Caco-2 (cell line): ENCODE measurements around the gene FGD5. TPM values are rescaled to one million over a fixed set of nuclear protein-coding genes. Genes with fewer than 3 reads are reported as not detected.

Source experiments
- BruUV-seq: library from RNA; stranded (reverse); fragments of 400-500 nt; replicated peaks from 2 replicates; lab custom pipeline; 2021; lab: Mats Ljungman, UMichigan
- CTCF ChIA-PET: fragments of 300-600 bp; sonication (Branson Sonifier 250); formaldehyde crosslinking; loops from one replicate; lab custom pipeline; 2022; ENCODE audit warnings: antibody characterized with exemption; lab: Charles Lee
- POLR2A ChIA-PET: fragments of 300-600 bp; sonication (Branson Sonifier 250); formaldehyde crosslinking; loops from one replicate; lab custom pipeline; 2022; ENCODE audit warnings: antibody characterized with exemption; lab: Charles Lee
- DNase-seq, 2 experiments: peaks; one replicate each; pipeline versions ENCODE4 v3.0.0 to v3.0.0-alpha.2; 2020 to 2022
- H3K27me3 ChIP-seq: replicated peaks from 2 replicates; pipeline ENCODE4 v1.6.0; 2011; ENCODE audit warnings: low read length; ENCODE audit not compliant: control insufficient read depth, insufficient read depth
- H3K36me3 ChIP-seq: 2 replicates; pipeline ENCODE4 v1.5.1; 2011; ENCODE audit warnings: low read length; ENCODE audit not compliant: control insufficient read depth, insufficient read depth
- H3K4me1 ChIP-seq: fragments of 250-450 bp; sonication (Bioruptor Pico); 2 replicates; pipeline ENCODE4 v1.5.1; 2020; ENCODE audit warnings: mild to moderate bottlenecking
- H3K4me3 ChIP-seq: 2 replicates; pipeline ENCODE4 v1.5.1; 2011; ENCODE audit warnings: low read depth, mild to moderate bottlenecking, control low read depth, low read length
- H3K9me3 ChIP-seq: fragments of 250-450 bp; sonication (Bioruptor Pico); 2 replicates; pipeline ENCODE4 v1.5.1; 2020; ENCODE audit warnings: mild to moderate bottlenecking, moderate library complexity
- H3K27ac Mint-ChIP-seq: one replicate; pipeline ENCODE4 v1.8.0; 2022; ENCODE audit warnings: mixed read lengths; ENCODE audit not compliant: unreplicated experiment
- H3K27me3 Mint-ChIP-seq: one replicate; pipeline ENCODE4 v1.8.0; 2022; ENCODE audit warnings: mixed read lengths; ENCODE audit not compliant: insufficient read depth, unreplicated experiment
- H3K36me3 Mint-ChIP-seq: one replicate; pipeline ENCODE4 v1.8.0; 2022; ENCODE audit warnings: mild to moderate bottlenecking, mixed read lengths; ENCODE audit not compliant: insufficient read depth, unreplicated experiment
- H3K4me1 Mint-ChIP-seq: one replicate; pipeline ENCODE4 v1.8.0; 2022; ENCODE audit warnings: low read depth, mixed read lengths; ENCODE audit not compliant: unreplicated experiment
- H3K4me3 Mint-ChIP-seq: one replicate; pipeline ENCODE4 v1.8.0; 2022; ENCODE audit warnings: mild to moderate bottlenecking, moderate library complexity, mixed read lengths; ENCODE audit not compliant: unreplicated experiment
- H3K9me3 Mint-ChIP-seq: one replicate; pipeline ENCODE4 v1.8.0; 2022; ENCODE audit warnings: mixed read lengths; ENCODE audit not compliant: unreplicated experiment
- intact Hi-C: fragments of 100-400 bp; cut with micrococcal nuclease; formaldehyde crosslinking; loops from one replicate; pipeline ENCODE4 v1.10.0; 2022; ENCODE audit not compliant: unreplicated experiment
- total RNA-seq: library from RNA; stranded (reverse); gene quantifications from 2 replicates; pipeline ENCODE4 v1.2.3, GENCODE V29; 2022
- TF ChIP-seq, protein P1 (sequence below), 2 experiments: fragments of 200-600 bp in 1 of 2; IDR thresholded peaks; 1 replicate in 1 of 2; 2 replicates in 1 of 2; pipeline versions ENCODE4 v1.5.1 to v1.8.0; 2011 to 2022; ENCODE audit warnings: antibody characterized with exemption in 1 of 2, control low read depth in 1 of 2, inconsistent platforms in 1 of 2, low read depth in 1 of 2, low read length in 1 of 2, mild to moderate bottlenecking in 1 of 2, moderate library complexity in 1 of 2; ENCODE audit not compliant: insufficient read depth in 1 of 2, severe bottlenecking in 1 of 2, unreplicated experiment in 1 of 2

Gene FGD5
- total RNA-seq, 1 experiment from 2014 or later = 0.25 TPM

DNA sequence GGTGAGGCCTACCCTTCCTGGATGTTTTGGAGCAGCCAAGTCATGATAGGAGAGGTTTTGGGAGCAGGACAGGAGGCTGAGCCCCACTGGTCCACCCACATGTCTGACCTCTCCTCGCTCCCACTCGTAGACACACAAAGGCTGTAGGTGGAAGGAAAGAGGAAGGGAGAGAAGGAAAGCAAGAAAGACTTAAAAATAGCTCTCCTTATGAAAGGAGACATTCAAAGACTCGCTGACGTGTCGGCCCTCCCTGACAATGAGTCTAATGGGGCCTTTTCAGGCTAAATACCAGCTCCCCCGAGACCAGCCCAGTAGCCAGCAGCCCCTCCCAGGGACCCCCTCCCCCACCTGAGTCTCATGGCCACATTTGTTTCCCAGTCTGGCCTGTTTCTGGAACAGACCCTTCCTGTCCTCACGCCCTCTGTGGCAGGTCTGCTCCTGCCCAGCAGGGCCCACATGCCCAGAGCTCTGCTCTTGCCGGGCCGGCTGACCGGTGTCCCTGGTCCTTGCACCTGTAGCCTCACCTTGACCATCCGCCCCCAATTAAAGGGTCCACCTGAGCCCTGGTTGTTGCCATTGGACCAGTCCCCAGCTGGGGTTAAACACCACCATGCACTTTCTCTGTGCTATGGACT, 49.3 kb downstream of the FGD5 start:
- Histone ChIP-seq H3K4me1 (no peaks in the 10 kb centered on the region), H3K27me3 (no peaks in the 10 kb centered on the region; the same call in 1 of the 2 replicates), H3K4me3 (no peak overlapping the region), H3K36me3 (no peaks in the 10 kb centered on the region), H3K9me3 (no peaks in the 10 kb centered on the region)
- Mint-ChIP-seq H3K4me1 (no peaks in the 10 kb centered on the region), H3K27me3 (peaks cover 11% of the 10 kb centered on the region), H3K36me3 (no peaks in the 10 kb centered on the region), H3K9me3 (no peaks in the 10 kb centered on the region), H3K4me3 (no peak overlapping the region), H3K27ac (no peak overlapping the region)
- DNase-seq = no peak
- intact Hi-C loops = no loop called here
- POLR2A ChIA-PET = interaction anchor here (0.6 kb wide), 1 partner anchor 45 kb away, joined by 5 read pairs; no protein-coding TSS in a partner anchor
- TF ChIP-seq, protein P1, sequence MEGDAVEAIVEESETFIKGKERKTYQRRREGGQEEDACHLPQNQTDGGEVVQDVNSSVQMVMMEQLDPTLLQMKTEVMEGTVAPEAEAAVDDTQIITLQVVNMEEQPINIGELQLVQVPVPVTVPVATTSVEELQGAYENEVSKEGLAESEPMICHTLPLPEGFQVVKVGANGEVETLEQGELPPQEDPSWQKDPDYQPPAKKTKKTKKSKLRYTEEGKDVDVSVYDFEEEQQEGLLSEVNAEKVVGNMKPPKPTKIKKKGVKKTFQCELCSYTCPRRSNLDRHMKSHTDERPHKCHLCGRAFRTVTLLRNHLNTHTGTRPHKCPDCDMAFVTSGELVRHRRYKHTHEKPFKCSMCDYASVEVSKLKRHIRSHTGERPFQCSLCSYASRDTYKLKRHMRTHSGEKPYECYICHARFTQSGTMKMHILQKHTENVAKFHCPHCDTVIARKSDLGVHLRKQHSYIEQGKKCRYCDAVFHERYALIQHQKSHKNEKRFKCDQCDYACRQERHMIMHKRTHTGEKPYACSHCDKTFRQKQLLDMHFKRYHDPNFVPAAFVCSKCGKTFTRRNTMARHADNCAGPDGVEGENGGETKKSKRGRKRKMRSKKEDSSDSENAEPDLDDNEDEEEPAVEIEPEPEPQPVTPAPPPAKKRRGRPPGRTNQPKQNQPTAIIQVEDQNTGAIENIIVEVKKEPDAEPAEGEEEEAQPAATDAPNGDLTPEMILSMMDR (IDR thresholded peaks at IDR 0.05; ENCODE audit: insufficient read depth in 1 of 2, low read depth in 1 of 2, low read length in 1 of 2, severe bottlenecking in 1 of 2, unreplicated experiment in 1 of 2) = no peak
- CTCF ChIA-PET = no interaction called here
- no TSS peak for BruUV-seq

DNA sequence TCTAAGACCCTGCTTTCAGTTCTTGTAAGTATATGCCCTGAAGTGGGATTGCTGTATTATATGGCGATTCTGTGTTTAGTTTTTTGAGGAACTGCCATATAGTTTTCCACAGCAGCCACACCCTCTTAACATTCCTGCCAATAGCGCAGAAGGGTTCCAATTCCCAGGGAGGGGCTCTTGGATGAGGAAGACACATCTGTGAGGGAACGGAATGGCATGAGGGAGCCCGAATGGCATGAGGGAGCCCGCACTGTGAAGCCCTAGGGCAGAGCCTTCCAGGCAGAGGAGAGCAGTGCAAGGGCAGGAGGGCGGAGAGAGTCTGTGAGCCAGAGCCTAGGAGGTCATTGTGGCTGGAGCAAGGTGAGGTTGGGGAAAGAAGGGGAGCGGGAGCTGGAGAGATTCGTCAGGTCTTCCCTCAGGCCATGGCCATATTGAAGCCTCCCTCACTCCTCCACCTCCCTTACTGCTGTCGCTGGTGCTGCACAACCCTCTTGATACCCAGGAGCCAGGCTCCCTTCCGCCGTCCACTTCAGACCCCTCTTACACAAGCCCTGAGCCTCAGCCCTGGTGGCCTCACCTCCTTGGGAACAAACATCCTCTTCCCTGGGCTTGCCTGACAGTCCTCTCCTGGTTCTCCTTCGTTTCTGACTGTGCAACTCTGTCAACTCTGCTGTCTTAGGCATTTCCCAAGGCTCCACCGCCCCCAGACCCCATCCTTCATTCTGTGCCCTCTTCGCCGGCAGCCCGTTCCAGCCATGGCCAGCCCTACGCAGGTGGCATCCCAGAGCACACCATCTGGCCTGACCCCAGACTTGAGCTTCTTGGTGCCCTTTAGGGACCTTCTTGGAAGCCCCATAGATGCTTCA, 51.4 kb downstream of the FGD5 start:
- Mint-ChIP-seq H3K27me3 (peaks cover 13% of the 10 kb centered on the region), H3K27ac (no peak overlapping the region), H3K4me3 (no peak overlapping the region), H3K4me1 (no peaks in the 10 kb centered on the region), H3K36me3 (no peaks in the 10 kb centered on the region), H3K9me3 (no peaks in the 10 kb centered on the region)
- Histone ChIP-seq H3K36me3 (no peaks in the 10 kb centered on the region), H3K9me3 (no peaks in the 10 kb centered on the region), H3K27me3 (no peaks in the 10 kb centered on the region; the same call in 1 of the 2 replicates), H3K4me3 (no peak overlapping the region), H3K4me1 (no peaks in the 10 kb centered on the region)
- intact Hi-C loops = no loop called here
- ChIA-PET CTCF (no interaction called here), POLR2A (no interaction called here)
- TF ChIP-seq, protein P1 (IDR thresholded peaks at IDR 0.05; ENCODE audit: insufficient read depth in 1 of 2, low read depth in 1 of 2, low read length in 1 of 2, severe bottlenecking in 1 of 2, unreplicated experiment in 1 of 2) = no peak
- no TSS peak for BruUV-seq
- DNase-seq = no peak

DNA sequence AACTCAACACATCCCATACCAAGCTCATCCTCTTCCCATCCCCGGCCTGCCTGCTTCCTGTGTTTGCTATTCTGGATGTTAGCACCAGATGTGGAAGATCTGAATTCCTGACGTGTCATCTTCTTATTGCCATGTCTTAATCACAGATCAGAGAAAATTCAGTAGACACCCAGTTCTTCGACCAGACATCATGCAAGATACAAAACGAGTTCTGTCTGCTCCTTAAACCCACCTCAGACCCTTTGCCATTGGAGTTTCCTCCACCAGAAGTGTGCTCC, 52.0 kb downstream of the FGD5 start:
- TF ChIP-seq, protein P1 (IDR thresholded peaks at IDR 0.05; ENCODE audit: insufficient read depth in 1 of 2, low read depth in 1 of 2, low read length in 1 of 2, severe bottlenecking in 1 of 2, unreplicated experiment in 1 of 2) = no peak
- CTCF ChIA-PET = no interaction called here

More for the DNA sequence above, 52.0 kb downstream of the FGD5 start:
- intact Hi-C loops = no loop called here
- H3K27ac Mint-ChIP-seq = no peak overlapping the region
- no peaks in the 10 kb centered on the region for H3K9me3 Mint-ChIP-seq
- H3K27me3 Mint-ChIP-seq = peaks cover 13% of the 10 kb centered on the region
- no peaks in the 10 kb centered on the region for H3K36me3 Mint-ChIP-seq
- no peaks in the 10 kb centered on the region for H3K36me3 ChIP-seq
- POLR2A ChIA-PET = no interaction called here
- no peaks in the 10 kb centered on the region for H3K4me1 Mint-ChIP-seq
- H3K27me3 ChIP-seq = no peaks in the 10 kb centered on the region; the same call in 1 of the 2 replicates
- no peak for DNase-seq
- H3K4me3 ChIP-seq = no peak overlapping the region
- H3K4me3 Mint-ChIP-seq = no peak overlapping the region
- H3K4me1 ChIP-seq = no peaks in the 10 kb centered on the region
- BruUV-seq = no TSS peak
- H3K9me3 ChIP-seq = no peaks in the 10 kb centered on the region
